Stomach (tissue), 19 donors: ENCODE results near the gene NPY4R. TPM values are rescaled to one million over a fixed set of nuclear protein-coding genes. Genes with fewer than 3 reads are reported as not detected.
"Not testable (repeated sequence)": the region's sequence is repeated elsewhere in the genome, so short reads cannot be mapped to it uniquely, and the experiment has no call there.

ENCODE experiments used
- DNase-seq, 2 donors: peaks; one replicate each; pipeline versions ENCODE4 v3.0.0 to v3.0.0-alpha.2; 2013 to 2019
- H3K27ac ChIP-seq, 5 donors: fragments of 200-600 bp in 4 of 5; sonication (generic) in 4 of 5; one replicate each; pipeline ENCODE4 v1.5.1; 2013 to 2019; ENCODE audit warnings: mild to moderate bottlenecking in 1 of 5, moderate library complexity in 1 of 5
- H3K27me3 ChIP-seq, 3 donors: fragments of 200-600 bp; sonication (generic); one replicate each; pipeline ENCODE4 v1.5.1; 2017 to 2019; ENCODE audit warnings: mixed run types in 1 of 3
- H3K36me3 ChIP-seq, 4 donors: fragments of 200-600 bp; sonication (generic); 1 replicate in 3 of 4; 2 replicates in 1 of 4; pipeline ENCODE4 v1.5.1; 2016 to 2019
- H3K4me1 ChIP-seq, 4 donors: fragments of 200-600 bp; sonication (generic); one replicate each; pipeline ENCODE4 v1.5.1; 2016 to 2019
- H3K4me3 ChIP-seq, 4 donors: fragments of 200-600 bp; sonication (generic) in 3 of 4; one replicate each; pipeline ENCODE4 v1.5.1; 2016 to 2019; ENCODE audit warnings: mild to moderate bottlenecking in 1 of 4
- H3K9me3 ChIP-seq, 4 donors: fragments of 200-600 bp; sonication (generic); one replicate each; pipeline ENCODE4 v1.5.1; 2016 to 2019
- CTCF ChIP-seq, 7 experiments: fragments of 450-650 bp in 4 of 7; fragments of 200-600 bp in 3 of 7; sonication (generic) in 3 of 7; IDR thresholded peaks; one replicate each; pipeline ENCODE4 v1.5.1; 2016 to 2019; ENCODE audit warnings: antibody characterized with exemption in 7 of 7, control low read depth in 2 of 7, mild to moderate bottlenecking in 1 of 7
- EP300 ChIP-seq: sonication (generic); formaldehyde crosslinking; IDR thresholded peaks from one replicate; pipeline ENCODE4 v1.6.1; 2017; ENCODE audit warnings: antibody characterized with exemption
- POLR2A ChIP-seq, 4 donors: fragments of 450-650 bp; IDR thresholded peaks; one replicate each; pipeline ENCODE4 v1.6.1; 2016; ENCODE audit warnings: antibody characterized with exemption in 4 of 4, control low read depth in 2 of 4, mild to moderate bottlenecking in 1 of 4, moderate library complexity in 1 of 4
- POLR2AphosphoS5 ChIP-seq, 3 donors: sonication (generic); formaldehyde crosslinking; IDR thresholded peaks; one replicate each; pipeline ENCODE4 v1.6.1; 2016; ENCODE audit warnings: antibody characterized with exemption in 3 of 3
- WGBS, 5 donors: extraction: QIAGEN DNeasy Blood & Tissue Kit in 3 of 5; methylation state at CpG; one replicate each; pipeline versions ENCODE4 v1.1.5 to v1.1.7; 2013 to 2018; 5-methylcytosine and 5-hydroxymethylcytosine counted together
- intact Hi-C: fragments of 100-400 bp; cut with DNase I; formaldehyde crosslinking; loops from one replicate; pipeline ENCODE4 v1.15.1; 2023; ENCODE audit warnings: low total_unique reads
- long read RNA-seq, 10 donors: transcript quantifications; one replicate each; lab custom pipeline, GENCODE V29; 2026
- polyA plus RNA-seq, 3 donors: library from polyadenylated mRNA; stranded (reverse); fragments of 200-250 nt; gene quantifications; one replicate each; pipeline ENCODE4 v1.2.3, GENCODE V29; 2013
- total RNA-seq, 5 donors: library from RNA; depleted of rRNA; stranded (reverse); fragments of >200 nt; gene quantifications; one replicate each; pipeline versions ENCODE4 v1.1.0 to v1.2.3, GENCODE V29; 2014 to 2016
- donor health status: healthy with polysubstance abuse.
- donor health status: Bipolar disorder and iron deficiency.
- donor health status: healthy.

NPY4R gene, protein sequence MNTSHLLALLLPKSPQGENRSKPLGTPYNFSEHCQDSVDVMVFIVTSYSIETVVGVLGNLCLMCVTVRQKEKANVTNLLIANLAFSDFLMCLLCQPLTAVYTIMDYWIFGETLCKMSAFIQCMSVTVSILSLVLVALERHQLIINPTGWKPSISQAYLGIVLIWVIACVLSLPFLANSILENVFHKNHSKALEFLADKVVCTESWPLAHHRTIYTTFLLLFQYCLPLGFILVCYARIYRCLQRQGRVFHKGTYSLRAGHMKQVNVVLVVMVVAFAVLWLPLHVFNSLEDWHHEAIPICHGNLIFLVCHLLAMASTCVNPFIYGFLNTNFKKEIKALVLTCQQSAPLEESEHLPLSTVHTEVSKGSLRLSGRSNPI
- total RNA-seq (10 to 100 TPM in 1 of 5 donors, 1 to 10 TPM in 1, not detected in 3; 3.0 to 22.9 TPM), polyA plus RNA-seq (under 1 TPM in 1 of 3 donors, not detected in 2; 0.19 TPM)
- long read RNA-seq, donor 1 = 0 reads
- long read RNA-seq, donor 2 = 0 reads
- long read RNA-seq, donor 3 = 0 reads
- long read RNA-seq, donor 4 = 0 reads
- long read RNA-seq, donor 5 = 0 reads
- long read RNA-seq, donor 6, partial matches to known transcripts = 0 of 1 reads
- long read RNA-seq, donor 6, other reads (novel, unspliced or antisense) = 0 of 1 reads
- long read RNA-seq, donor 7 = 0 reads
- long read RNA-seq, donor 8 = 0 reads
- long read RNA-seq, donor 9 = 0 reads
- long read RNA-seq, donor 10 = 0 reads

- intact Hi-C loops, H3K9me3 ChIP-seq, H3K36me3 ChIP-seq, H3K4me1 ChIP-seq, H3K4me3 ChIP-seq, H3K27ac ChIP-seq, H3K27me3 ChIP-seq: not testable (repeated sequence)
- WGBS, 5 donors = 0 to 17% (median 3%) methylated on average over 2 to 12 of the region's 36 CpGs; no CpG with 5 or more reads in 1 of the 5 donors
- DNase-seq = peak in 1 of 2 donors; percentile 32
These were observed at the start of gene NPY4R for GRCh38 chr10:46465765-46466164. Gene NPY4R (minus strand): TSS chr10:46465958. CDS start chr10:46462635, 3,323 bp downstream.

DNA sequence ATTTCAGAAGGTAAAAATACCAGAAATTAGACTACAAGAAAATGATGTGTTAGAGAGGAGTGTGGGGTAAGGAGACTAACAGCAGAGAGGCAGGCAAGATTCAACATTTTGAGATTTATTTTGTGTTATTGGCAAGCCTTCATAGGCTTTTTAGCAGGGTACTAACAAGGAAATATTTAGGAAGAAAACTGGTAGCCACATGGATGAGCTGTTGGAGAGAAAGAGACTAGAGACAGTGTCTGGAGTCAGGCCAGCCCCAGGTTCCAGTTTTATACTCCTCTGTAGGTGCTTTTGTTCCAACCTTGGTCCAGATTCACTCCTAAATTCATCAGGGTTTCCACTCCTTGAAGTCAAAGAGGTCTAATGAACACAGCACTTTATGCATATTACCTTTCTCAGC is 49.6 kb upstream of the NPY4R start:
- Histone ChIP-seq H3K4me3 (no peak overlapping the region), H3K4me1 (no peaks in the 10 kb centered on the region), H3K36me3 (no peaks in the 10 kb centered on the region), H3K27ac (no peak overlapping the region), H3K9me3 (no peaks in the 10 kb centered on the region), H3K27me3 (no peaks in the 10 kb centered on the region)
- TF ChIP-seq POLR2A (IDR thresholded peaks at IDR 0.05) = no peak
- no peak for TF ChIP-seq CTCF (IDR thresholded peaks at IDR 0.05)
- no peak for TF ChIP-seq EP300
- TF ChIP-seq POLR2AphosphoS5 (IDR thresholded peaks at IDR 0.05) = no peak
- intact Hi-C loops = no loop called here
- no peak for DNase-seq

GRCh38 chr10:46514899-46515298 is 49.1 kb upstream of the NPY4R start:
- no peak for DNase-seq
- Histone ChIP-seq H3K9me3 (no peaks in the 10 kb centered on the region), H3K27ac (no peak overlapping the region), H3K4me3 (no peak overlapping the region), H3K36me3 (no peaks in the 10 kb centered on the region), H3K4me1 (no peaks in the 10 kb centered on the region), H3K27me3 (no peaks in the 10 kb centered on the region)
- TF ChIP-seq POLR2A (IDR thresholded peaks at IDR 0.05) (no peak), POLR2AphosphoS5 (IDR thresholded peaks at IDR 0.05) (no peak), EP300 (no peak), CTCF (IDR thresholded peaks at IDR 0.05) (no peak)
- intact Hi-C loops = no loop called here
- 76 to 80% (median 78%) methylated on average over 3 of the region's 3 CpGs for WGBS, 5 donors

DNA sequence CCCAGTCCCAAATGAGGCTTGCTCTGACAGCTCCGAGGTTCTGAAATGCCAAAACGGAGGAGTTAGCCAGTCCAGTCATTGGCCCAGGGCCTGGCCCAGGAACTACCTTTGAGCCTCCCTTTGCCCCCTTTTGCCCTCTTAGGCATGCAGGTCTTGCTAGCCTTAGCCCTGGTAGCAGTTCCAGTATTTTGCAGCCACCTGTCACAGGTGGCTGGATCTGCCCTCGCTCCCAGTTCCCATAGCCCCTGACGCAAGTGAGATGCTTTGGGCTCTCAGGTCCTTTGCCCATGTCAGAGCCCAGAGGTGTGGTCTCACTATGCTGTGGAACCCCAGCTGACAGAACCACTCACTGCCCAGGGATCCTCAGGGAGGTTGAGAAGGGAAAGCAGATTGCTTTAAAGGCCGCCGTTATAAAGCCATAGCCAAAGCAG is 48.7 kb upstream of the NPY4R start:
- no peaks in the 10 kb centered on the region for H3K36me3 ChIP-seq
- H3K4me1 ChIP-seq = no peaks in the 10 kb centered on the region
- intact Hi-C loops = no loop called here
- H3K27me3 ChIP-seq = no peaks in the 10 kb centered on the region
- no peak overlapping the region for H3K27ac ChIP-seq
- H3K9me3 ChIP-seq = no peaks in the 10 kb centered on the region
- DNase-seq = no peak
- TF ChIP-seq POLR2A (IDR thresholded peaks at IDR 0.05) (no peak), CTCF (IDR thresholded peaks at IDR 0.05) (no peak), EP300 (no peak), POLR2AphosphoS5 (IDR thresholded peaks at IDR 0.05) (no peak)
- no peak overlapping the region for H3K4me3 ChIP-seq
- 75 to 86% (median 80%) methylated on average over 6 of the region's 6 CpGs for WGBS, 5 donors

GRCh38 chr10:46513333-46513732 is 47.6 kb upstream of the NPY4R start:
- DNase-seq, intact Hi-C loops, H3K27ac ChIP-seq, H3K36me3 ChIP-seq, H3K4me1 ChIP-seq, H3K9me3 ChIP-seq, H3K4me3 ChIP-seq, H3K27me3 ChIP-seq: not testable (repeated sequence)
- no CpG with 5 or more reads among the region's 8 CpGs for WGBS, 5 donors

DNA sequence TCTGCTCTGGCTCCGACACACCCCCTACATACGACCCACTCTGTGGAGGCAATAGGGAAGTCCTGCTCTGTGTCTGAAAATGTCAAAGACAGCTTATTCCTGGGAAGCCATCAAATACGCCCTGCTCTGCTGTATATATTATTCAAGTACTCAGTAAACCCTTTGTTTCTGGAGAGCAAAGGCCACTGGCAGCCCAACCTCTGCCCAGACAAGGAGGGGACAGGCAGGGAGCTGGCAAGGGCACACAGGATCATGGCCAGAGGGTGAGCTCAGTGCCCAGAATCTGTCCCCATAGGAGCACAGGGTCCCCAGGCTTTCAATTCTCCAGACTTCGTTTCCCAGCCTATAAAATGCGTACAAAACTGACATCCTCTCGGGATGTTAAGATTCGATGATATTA is 47.0 kb upstream of the NPY4R start:
- H3K4me3 ChIP-seq, H3K9me3 ChIP-seq, H3K27ac ChIP-seq, H3K27me3 ChIP-seq, intact Hi-C loops, H3K4me1 ChIP-seq, DNase-seq, H3K36me3 ChIP-seq: not testable (repeated sequence)
- 78 to 100% (median 96%) methylated on average over 1 to 3 of the region's 7 CpGs; no CpG with 5 or more reads in 1 of the 5 donors for WGBS, 5 donors

DNA sequence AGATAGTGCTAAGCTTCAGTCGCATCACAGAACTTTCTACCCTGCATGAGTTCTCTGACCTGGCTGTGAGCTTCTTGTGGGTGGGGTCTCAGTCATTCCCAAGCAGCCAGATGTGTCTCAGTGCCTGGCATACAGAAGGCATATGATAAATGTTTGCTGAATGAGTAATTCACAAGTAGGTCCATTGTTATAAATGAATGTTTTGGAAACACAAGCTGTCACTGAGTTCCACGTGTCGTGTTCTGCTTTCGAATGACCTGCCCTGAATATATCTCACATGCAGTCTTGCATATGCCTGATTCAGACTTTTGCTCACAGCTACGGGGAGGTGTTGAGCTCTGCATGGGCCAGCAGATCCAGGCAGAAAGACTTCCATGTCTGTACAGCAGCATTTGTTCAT is 46.2 kb upstream of the NPY4R start:
- H3K4me3 ChIP-seq, DNase-seq, H3K36me3 ChIP-seq, H3K4me1 ChIP-seq, H3K9me3 ChIP-seq, intact Hi-C loops, H3K27ac ChIP-seq, H3K27me3 ChIP-seq: not testable (repeated sequence)
- WGBS, 5 donors = no CpG with 5 or more reads among the region's 5 CpGs

- H3K36me3 ChIP-seq, H3K4me1 ChIP-seq, H3K27me3 ChIP-seq, H3K27ac ChIP-seq, H3K4me3 ChIP-seq, intact Hi-C loops, H3K9me3 ChIP-seq, DNase-seq: not testable (repeated sequence)
- no CpG with 5 or more reads among the region's 3 CpGs for WGBS, 5 donors
These were observed 34.2 kb upstream of the NPY4R start for GRCh38 chr10:46499990-46500389.
